Erythroblast (primary cell): ENCODE data around the gene TCF12.

Experiments
- GATA1 ChIP-seq: IDR thresholded peaks from 2 replicates; pipeline ENCODE4 v1.6.1; 2011; ENCODE audit warnings: low read depth, mild to moderate bottlenecking, control low read depth, low read length, moderate library complexity
- POLR2A ChIP-seq: IDR thresholded peaks from 2 replicates; pipeline ENCODE4 v1.6.1; 2011; ENCODE audit warnings: mild to moderate bottlenecking, low read length

DNA sequence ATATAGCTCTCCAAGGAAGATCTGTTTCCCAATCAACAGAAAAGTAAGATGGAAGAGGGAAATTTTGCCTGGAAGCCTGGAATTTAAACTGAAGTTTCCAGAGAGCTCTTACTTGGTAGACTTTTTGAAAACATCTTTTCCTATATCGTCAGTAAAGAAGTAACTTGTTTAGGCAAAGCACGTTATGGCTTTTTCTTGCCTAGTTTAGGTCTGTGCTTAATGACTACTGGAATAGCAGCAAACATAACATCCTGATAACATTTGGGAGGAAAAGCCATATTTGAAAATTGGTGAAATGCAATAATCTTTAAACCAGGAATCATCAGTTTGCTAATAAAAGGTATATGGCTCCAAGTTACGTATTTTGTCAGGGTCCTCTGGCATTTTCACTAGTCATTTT lies 297.4 kb downstream of the TCF12 start:
- TF ChIP-seq POLR2A (no peak), GATA1 (no peak)
